HG02884 (cell line): ENCODE results near the gene ATOH8.

Experiments
- ATAC-seq: cut with Tn5 transposase; IDR thresholded peaks from one replicate; pipeline ENCODE4 v1.9.1; 2021; ENCODE audit warnings: mild to moderate bottlenecking, moderate library complexity; ENCODE audit not compliant: unreplicated experiment

ATOH8 gene

DNA sequence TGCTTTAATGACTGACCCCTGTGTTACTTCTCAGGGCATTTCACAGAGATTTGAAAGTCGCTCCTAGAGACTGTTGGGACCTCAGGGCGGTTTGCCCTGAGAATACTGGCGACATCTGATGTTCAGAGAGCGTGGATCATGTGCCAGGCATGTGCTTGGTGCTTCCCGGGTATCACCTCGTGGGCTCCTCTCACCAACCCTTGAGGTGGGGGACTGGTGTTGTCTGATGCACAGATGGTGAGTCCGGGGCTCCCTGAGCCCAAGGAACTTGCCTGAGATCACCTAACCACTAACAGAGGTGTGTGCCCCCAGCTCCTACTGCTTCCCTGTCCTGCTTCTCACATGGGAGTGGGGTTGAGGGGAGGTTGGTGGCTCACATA, 16.2 kb downstream of the ATOH8 start:
- no peak for ATAC-seq

DNA sequence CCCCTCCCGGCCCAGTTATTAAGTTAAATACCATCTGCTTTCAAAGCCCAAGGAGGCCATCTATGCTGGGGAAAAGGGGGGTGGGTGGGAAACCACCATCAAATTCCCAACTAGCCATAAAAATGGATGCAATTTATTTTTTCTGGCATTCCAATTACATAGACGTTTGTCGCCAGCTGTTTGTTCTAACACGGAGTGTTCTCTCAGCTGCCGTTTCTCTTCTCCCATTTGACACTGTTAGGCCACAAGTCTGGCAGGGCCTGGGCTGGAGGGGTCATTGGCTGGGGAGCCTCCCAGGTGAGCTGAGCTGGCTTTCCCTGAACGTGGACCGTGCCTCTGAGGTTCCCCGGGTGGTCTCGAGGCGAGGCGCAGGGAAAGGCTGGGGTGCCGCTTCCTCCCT, 16.6 kb downstream of the ATOH8 start:
- no peak for ATAC-seq

DNA sequence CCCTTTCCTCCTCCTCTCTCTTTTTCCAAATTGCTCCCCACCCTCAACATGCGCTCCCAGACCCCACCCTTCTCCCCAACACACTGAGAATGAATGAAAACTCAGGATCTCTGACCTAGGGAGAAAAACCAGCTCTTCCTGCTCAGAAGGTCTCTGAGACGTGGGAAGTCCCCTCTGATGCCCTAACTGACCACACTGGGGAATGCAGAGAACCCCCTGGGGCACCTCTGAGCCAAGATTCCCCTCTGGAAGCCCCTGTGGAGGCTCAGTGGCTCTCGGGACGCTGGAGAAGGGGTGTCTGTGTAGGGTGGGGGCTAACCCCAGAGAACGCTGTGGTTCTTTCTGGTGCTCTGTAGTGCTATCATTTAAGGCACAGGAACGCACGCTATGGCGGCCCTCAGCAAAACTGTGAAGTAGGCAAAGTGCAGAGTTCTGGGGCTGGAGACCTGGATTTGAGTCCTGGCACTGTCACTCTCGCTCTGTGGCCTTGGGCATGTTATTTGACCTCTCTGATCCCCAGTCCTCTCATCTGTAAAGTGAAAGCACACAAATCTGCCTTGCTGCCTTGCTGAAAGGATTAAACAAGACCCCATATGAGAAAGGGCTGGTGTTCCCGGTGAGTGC, 17.1 kb downstream of the ATOH8 start:
- ATAC-seq = no peak

DNA sequence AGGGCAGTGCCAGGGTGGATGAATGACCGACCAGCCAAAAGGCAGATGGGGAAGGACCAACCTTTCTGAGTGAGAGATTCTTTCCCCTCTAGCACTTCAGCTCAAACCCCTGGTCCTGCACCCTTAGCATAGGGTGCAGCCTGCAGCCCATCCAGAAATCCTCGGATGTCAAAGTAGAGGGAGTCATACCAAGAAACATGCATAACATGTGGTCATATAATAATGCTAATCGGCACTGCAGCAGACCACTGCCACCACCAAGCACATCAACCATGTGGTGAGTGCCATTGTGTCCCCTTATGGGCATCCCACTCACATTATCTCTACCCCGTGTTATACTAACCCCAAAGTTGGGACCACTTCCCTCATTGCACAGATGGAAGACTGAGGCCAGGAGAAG, 17.7 kb downstream of the ATOH8 start:
- ATAC-seq = no peak

DNA sequence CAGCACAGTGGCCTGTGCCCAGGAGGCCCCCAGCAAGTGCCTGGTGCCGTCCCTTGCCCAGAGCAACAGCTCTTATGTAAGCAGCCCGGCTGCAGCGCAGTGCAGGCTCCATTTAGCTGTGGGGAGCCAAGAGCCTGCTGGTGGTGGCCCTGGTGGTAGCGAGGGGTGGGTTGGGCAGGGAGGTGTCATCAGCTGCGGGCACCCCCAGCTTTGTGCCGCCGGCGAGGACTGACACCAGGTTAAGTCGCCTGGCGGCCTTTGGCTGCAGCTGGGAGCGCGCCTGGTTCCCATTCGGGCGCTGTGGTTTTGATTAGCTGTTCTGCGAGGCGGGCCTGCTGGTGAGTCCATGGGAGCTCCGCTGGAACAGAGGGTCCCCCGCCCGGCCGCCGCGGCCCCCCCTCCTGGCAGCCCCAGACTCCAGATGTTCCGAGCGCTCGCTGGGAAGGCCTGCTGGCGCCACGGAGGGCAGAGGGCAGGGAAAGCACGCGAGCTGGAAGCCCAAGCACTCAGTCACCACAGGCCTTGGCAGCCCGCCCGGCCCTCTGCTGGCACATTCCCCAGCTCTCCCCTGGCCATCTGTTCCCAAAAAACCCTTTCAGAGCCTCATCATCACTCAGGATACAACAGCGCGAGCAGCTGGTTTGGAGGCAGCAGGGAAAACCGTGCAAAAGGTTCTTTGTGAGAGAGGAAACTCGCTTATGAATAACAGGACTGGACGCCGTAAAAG, 18.4 kb downstream of the ATOH8 start:
- ATAC-seq = no peak

DNA sequence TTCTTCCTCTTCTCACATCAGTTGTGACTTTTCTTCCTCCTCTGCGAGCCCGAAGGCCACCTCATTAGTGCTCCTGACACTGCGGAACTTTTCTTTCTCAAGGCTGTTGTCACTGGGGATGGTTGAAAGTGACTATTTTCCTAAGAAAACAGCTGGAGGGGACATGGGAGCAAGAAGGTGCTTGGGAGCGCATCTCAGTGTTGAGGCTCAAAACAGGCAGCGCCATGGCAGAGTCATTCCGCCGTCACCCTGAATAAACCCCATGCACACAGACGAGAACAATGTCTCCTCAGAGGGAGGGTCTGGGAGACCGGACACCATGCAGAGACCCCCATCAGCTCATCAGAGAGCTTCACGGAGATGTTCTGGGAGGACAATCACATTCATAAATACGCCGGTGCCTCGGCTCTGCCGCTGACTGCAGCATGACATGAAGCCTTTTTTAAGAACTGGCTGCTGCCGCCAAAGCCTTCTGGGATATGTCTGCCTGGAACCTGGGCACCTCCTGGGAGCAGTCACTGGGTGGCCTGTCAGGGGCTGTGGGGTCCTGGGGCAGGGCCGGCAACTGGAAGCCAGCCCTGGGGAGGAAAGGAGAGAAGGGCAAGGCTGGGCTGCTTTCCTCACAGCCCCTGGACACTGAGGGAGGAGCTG, 19.2 kb downstream of the ATOH8 start:
- ATAC-seq = no peak

DNA sequence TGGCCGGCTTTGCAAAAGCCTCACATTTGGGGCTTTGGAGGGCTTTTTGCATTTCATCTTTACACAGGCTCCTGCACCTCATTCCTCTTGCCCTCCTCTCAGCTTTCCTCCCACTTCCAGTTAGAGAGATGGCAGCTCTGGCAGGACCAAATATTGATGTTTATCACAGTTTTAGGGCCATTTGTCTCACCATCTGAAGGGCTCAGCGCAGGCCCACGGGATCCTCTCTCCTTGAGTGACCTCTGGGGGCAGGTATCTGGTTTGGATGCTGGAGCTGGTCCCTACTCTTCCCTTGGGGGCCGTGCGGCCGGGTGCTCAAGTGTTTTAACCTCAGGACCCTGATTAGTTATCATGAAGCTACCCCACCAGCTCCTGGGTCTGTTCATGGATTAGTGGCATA, 19.9 kb downstream of the ATOH8 start:
- ATAC-seq = no peak

DNA sequence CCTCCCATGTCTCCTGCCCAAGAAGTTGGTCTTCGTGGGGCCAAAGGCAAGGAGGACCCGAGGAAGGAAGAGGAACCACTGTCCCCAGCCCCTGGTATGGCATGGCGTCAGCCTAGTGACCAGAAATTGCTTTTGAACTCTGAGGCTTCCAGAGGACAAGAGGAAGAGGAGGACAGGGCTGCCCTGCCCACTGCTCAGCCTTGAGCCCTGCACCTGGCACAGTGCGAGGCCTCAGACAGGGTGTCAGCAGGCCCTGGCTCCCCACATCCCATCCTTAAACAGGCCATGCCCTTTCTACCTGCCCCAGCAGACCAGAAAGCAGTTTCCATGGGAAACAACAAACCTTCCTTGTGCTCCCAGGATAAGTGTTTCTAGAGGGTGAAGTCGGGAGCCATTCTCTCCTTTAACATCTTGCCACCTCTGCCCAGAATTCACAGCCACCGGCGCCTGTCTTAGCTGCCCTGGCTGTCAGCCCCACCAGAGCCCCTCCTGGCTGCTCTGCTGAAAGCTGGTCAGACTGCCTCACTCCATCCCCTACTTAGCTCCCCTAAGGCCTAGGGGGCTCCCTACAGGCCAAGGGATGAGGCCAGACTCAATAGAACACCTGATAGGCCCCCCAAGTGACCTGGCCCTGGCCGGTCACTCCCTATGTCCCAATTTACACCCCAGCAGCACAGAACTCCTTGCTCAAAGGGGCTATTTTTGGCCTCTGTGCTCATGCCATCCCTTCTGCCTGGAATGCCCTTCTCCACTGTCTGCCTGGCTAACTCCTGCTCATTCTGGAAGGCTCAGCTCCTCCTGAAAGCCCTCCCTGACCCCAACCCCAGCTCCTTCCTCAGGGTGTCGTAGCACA, 20.6 kb downstream of the ATOH8 start:
- no peak for ATAC-seq

DNA sequence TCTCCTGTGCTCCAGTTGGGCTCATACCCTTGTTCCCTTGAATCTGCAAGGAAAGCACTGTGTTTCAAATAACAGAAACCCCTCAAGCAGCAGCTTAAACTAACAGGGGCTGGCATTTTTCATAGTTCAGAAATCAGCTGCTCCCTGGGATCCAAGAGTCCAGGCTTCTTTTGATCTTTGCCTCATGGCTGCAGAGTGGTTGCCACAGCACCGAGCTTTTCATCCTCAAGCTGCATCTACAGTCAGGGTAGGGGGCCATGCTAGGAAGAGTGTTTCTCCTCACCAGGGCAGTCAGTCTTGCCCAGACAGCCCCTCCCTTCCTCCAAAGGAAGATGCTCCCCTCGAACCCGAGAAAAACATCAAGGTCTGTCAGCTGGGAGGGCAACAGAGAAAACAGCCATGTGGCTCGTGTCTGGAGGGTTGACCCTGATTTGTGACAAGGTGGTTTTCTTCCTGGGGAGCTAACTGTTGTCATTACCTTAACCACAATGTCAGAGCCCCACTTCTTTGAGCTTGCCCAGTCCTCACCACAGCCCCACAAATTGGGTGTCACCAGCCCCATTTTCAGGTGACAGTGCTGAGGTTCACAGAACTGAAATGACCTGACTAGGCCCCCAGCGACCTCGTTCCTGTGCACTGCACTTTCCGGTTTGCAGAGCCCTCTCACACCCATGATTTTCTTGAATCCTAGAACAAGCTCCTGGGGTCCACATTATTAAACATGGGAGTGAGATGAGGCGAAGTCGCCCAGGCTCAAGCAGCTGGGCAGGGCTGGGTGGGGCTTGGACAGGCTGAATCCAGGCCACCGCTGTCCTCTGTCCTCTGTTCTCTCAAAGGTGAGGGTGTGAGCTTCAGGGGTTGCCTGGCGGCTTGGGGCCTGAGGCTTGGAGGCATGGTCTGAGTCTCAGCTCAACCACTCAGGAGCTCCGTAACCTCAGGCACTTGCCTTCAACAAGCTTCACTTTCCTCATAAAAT, 21.9 kb downstream of the ATOH8 start:
- no peak for ATAC-seq

DNA sequence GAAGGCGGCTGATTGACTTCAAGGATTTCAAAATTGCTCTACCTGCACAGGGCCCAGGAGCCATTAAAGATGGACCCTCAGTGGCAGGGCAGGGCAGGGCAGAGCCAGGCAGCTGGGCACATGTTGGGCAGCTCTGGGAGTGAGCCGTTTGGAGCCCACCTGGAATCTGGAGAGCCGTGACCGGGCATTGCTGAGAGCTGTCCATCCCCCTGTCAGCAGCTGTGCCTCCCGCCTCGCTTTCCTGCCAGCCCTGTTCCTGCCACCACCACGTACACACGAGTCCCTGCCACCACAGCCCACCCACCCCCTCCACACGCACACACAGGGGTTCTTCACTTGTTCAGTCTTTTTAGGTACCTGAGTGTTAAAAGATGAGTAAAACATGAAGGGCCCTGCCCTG, 22.9 kb downstream of the ATOH8 start:
- no peak for ATAC-seq

DNA sequence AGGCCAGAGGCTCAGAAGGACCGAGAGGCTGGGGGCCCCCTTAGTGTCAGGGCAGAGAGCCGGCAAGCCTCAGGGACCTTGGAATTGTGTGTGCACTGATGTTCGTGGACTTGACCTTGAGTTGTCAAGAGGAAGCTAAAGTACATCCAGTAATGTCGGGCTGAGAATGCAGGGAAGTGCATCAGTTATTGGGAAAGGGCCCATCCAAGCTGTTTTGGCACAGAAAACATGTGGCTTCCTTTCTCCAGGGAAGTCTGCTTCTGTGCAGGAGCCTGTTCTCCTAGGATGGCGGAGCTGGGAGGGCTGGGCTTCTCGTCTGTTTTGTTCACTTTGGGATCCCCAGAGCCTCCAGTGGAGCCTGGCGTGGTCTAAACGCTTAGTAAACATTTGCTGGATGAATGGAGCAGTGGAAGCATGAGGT, 23.7 kb downstream of the ATOH8 start:
- ATAC-seq = no peak

DNA sequence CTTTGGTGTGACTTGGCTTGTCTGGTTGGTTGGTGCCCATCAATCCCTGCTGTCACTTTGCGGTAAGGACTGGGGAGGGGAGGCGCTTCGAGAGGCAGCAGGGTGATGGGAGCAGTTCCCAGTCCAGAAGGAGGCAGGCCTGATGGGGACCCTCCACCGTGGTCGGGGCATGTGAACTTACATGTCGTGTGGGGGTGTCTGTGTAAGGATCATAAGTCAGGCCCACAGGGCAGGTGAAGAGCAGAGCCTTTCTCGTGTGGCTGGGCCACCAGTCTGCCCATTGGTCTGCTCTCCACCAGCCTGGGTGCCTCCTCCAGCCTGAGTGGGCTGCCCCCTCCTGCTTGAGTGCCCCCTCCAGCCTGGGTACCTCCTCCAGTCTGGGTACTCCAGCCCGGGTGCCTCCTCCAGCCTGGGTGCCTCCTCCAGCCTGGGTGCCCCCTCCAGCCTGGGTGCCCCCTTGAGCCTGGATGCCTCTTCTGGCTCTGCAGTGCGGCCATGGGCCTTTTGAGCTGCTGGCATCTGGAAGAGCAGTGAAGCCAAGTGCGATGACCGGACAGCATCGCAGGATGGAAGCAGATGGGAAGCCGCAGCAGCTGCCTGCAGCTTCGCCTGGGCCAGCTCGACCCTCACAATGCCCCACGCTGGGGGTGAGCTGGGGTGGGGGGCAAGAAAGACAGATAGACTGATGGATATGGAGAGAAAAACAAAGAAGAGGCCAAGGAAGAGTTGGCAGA, 25.0 kb downstream of the ATOH8 start:
- no peak for ATAC-seq

DNA sequence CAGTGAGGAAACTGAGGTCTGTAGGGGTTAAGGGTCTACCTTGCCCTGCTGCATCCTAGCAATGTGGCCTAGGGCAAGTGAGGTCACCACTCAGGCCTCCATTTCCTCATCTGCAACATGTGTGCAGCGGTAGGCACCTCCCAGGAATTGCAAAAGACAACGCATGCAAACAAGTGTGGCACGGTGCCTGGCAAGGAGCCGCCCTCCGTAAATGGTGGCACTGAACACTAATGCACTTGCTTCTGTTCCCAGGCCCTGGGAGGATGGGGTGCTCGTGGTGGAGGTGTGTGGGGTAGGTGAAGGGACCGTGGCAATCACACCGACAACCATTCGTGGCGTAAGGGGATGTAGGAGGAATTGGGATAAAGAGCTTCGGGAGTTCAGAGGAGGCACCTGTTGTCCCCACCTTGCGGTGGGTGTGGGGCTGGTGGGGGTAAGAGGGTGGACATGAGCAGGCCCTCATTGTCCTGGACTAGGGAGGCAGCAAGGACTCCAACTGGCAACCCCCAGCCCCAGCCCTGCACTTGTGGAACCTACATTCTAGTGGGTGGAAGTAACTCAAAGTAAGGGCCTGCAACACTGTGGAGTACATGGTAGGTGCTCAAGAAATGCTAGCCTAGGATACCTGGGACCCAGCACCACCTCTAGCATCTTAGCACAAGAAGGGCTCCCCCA, 26.0 kb downstream of the ATOH8 start:
- no peak for ATAC-seq

DNA sequence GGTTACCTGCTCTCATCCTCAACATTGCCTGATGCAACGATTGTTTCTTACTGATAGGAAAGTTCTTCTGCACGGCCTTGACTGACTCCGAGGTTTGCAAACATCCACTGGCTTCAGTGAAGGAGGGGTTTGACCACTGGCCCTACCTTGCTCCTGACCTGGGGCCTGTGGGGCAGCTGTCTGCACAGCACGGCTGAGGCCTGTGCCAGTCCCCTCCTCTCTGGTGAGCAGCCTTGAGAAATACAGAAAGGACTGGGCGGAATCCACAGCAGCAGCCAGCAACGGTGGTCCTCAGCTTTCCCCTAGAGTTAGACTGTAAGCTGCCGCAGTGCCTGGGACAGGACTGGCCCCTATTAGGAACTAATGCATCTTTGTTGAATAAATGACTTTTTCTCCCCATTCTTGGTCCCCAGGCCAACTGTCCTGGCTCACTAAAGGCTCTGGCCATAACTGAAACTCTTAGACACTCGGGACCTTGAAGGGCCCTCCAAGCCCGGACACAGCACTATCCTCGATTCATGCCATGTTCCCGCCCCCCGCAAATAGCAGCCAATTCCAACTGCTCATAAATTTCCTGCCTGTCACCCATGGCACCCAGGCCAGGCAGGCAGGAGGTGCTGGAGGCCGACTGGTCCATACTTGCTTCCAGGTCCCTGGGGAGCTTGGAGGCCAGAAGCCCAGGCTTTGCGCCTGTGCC, 26.7 kb downstream of the ATOH8 start:
- no peak for ATAC-seq

DNA sequence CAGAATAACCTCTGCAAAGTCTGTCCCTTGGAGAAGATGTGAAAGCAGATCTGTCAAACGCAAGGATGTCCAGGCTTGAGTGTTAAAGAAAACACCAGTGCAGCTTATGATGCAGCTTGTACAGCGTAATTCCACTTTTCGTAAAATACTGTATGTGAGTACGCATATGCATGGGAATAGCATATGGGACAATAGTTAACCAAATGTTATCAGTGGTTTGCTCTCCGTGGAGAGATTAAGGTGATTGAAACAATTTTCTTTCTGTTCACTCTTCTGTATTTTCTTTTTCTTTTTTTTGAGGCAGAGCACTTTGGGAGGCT, 27.2 kb downstream of the ATOH8 start:
- ATAC-seq = no peak

DNA sequence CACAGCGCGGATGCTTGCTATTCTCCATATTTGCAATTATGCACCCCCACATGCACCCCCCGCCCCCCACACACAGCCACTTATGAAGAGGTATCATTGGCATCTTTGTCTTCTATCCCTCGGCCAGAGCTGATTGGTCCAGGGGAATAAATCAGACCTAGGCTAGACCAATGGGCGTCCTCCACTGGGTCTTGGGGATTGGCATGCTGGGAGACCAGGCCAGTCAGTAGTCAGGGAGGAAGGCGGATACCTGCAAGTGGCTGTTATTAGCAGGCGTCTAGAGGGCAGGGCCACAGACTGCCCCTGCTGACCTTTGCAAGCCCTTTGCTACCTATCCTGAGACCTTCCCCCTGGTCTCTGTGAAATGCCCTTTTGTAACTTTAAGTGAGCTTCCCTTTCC, 30.0 kb downstream of the ATOH8 start:
- ATAC-seq = no peak

DNA sequence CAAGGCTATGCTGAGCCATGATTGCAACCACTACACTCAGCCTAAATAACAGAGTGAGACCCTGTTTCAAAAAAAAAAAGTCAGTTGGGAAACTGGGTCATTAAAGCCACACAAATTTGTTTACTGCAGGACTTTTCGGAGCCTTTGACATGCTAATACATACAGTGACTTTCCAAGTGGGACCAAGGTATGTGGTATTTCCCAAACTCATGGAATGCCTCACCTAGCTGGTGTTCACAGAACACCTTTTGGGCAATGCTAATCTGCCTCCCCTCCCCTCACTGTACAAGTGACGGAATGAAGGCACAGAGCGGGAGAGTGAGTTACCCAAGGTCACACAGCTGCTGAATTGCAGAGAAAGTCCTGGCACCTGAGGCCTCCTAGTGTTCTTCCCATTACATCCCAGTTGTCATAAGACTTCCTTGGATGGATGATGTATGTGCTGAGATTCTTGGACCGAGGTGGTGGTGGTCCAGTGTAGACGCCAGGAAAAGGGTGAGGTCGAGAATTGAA, 30.7 kb downstream of the ATOH8 start:
- ATAC-seq = no peak

DNA sequence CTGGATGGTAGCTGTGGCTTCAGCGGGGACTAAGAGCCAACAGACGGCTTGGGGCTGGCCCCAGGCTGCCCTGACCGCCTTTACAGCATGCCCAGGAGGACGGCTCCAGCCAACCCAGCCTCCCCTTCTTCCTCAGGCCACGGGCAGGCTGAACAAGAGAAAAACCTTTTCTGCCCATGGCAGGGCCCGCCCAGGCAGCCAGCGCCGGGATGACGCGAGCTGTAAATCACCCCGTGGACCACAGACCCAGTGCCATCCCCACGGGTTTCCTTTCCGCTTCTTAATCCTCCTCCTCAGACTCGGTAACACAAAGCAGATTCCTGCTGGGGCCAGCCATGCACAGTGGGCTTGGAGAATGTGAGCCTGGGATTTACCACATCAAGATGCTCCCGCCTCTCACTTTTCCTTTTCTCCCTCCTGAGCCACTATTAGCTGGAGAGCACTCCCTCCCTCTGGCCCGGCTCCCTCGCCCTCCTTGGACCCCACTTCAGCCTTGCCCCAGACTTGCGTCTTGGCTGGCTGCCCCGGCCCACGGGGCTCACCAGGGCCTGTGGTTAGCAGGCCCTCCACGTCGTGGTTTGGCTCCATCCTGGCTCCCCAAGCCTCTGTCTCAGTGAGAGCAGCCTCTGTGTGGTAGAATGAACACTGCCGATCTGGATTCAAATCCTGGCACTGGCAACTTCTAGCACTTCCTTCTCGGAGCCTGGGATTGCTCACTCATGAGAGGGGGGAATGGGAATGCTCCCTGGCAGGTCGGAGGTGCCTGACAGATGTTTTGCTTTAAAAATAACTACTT, 31.4 kb downstream of the ATOH8 start:
- ATAC-seq = no peak
